Measurements from ENCODE around the gene RSBN1. TPM values are rescaled to one million over a fixed set of nuclear protein-coding genes. Genes with fewer than 3 reads are reported as not detected.
"Not testable (repeated sequence)": the region's sequence is repeated elsewhere in the genome, so short reads cannot be mapped to it uniquely, and the experiment has no call there.

RSBN1 gene
- total and polyA plus RNA-seq, 8 donors, result 3.5 to 13.6 (median 10.1) TPM

GRCh38 chr1:113760102-113761080 is 51.9 kb downstream of the RSBN1 start:
- no peaks in the 10 kb centered on the region for H3K9me3 ChIP-seq
- FAIRE-seq (no peak), DNase-seq (peak in 1 of 6 donors; percentile 14), ATAC-seq (no peak)
- 67 to 70% methylated on average over 23 of the region's 23 CpGs for WGBS, 2 donors
- H3K4me3 ChIP-seq, result peak overlapping the region in 2 of 4 donors; percentile 94 to 98
- no peaks in the 10 kb centered on the region for H3K36me3 ChIP-seq
- TF ChIP-seq CTCF (IDR thresholded peaks at IDR 0.05), result no peak
- peak overlapping the region; percentile 87 to 93 (median 91) for H3K27ac ChIP-seq
- intact Hi-C loops (cut with DNase I), result no loop called here
- H3K27me3 ChIP-seq, result no peaks in the 10 kb centered on the region
- peaks cover 0 to 11% (median 7%) of the 10 kb centered on the region in 3 donors for H3K4me1 ChIP-seq

- WGBS, 2 donors, result 0% methylated on average over 46 to 47 of the region's 47 CpGs
- intact Hi-C loops (cut with DNase I), result no loop called here
Observed at GRCh38 chr1:113759333-113760101, 52.8 kb downstream of the RSBN1 start, which contains the start of gene PHTF1. TSS of gene PHTF1 (minus strand) at chr1:113759486. CDS start at chr1:113758703, 783 bp downstream.

GRCh38 chr1:113758631-113759332 is 53.5 kb downstream of the RSBN1 start:
- peak overlapping the region; percentile 78 to 99 (median 96) for H3K4me3 ChIP-seq
- no peaks in the 10 kb centered on the region for H3K27me3 ChIP-seq
- H3K9me3 ChIP-seq, result no peaks in the 10 kb centered on the region
- FAIRE-seq (no peak), ATAC-seq (peak; percentile 74 to 84 (median 78)), DNase-seq (peak; percentile 67 to 90 (median 78))
- 0% methylated on average over 55 of the region's 55 CpGs for WGBS, 2 donors
- TF ChIP-seq CTCF (IDR thresholded peaks at IDR 0.05), result no peak
- peak overlapping the region; percentile 87 to 93 (median 91) for H3K27ac ChIP-seq
- intact Hi-C loops (cut with DNase I), result no loop called here
- H3K36me3 ChIP-seq, result no peaks in the 10 kb centered on the region
- peaks cover 0 to 11% (median 7%) of the 10 kb centered on the region in 3 donors for H3K4me1 ChIP-seq

More at GRCh38 chr1:113759333-113760101, 52.8 kb downstream of the RSBN1 start, which contains the start of gene PHTF1:
- H3K27ac ChIP-seq, result peak within 1 kb of the TSS; percentile 87 to 93 (median 91)
- H3K9me3 ChIP-seq, result no peaks in the 10 kb centered on the region
- ATAC-seq (peak; percentile 77 to 94 (median 84)), FAIRE-seq (no peak), DNase-seq (peak; percentile 61 to 89 (median 74))
- peak within 1 kb of the TSS; percentile 78 to 99 (median 96) for H3K4me3 ChIP-seq
- no peak for TF ChIP-seq CTCF (IDR thresholded peaks at IDR 0.05)
- H3K27me3 ChIP-seq, result no peaks in the 10 kb centered on the region
- no peaks in the 10 kb centered on the region for H3K36me3 ChIP-seq
- H3K4me1 ChIP-seq, result peaks cover 0 to 11% (median 7%) of the 10 kb centered on the region in 3 donors

GRCh38 chr1:113756461-113756860 is 55.8 kb downstream of the RSBN1 start:
- no peak for TF ChIP-seq CTCF (IDR thresholded peaks at IDR 0.05)
- ATAC-seq, result no peak
- no peak for DNase-seq
- intact Hi-C loops (cut with DNase I), result no loop called here
- Histone ChIP-seq H3K9me3 (no peaks in the 10 kb centered on the region), H3K4me3 (no peak overlapping the region), H3K4me1 (peaks cover 0 to 11% (median 7%) of the 10 kb centered on the region in 3 donors), H3K36me3 (no peaks in the 10 kb centered on the region), H3K27ac (no peak overlapping the region), H3K27me3 (no peaks in the 10 kb centered on the region)
- 87 to 97% methylated on average over 1 of the region's 1 CpG for WGBS, 2 donors
- FAIRE-seq, result no peak

DNA sequence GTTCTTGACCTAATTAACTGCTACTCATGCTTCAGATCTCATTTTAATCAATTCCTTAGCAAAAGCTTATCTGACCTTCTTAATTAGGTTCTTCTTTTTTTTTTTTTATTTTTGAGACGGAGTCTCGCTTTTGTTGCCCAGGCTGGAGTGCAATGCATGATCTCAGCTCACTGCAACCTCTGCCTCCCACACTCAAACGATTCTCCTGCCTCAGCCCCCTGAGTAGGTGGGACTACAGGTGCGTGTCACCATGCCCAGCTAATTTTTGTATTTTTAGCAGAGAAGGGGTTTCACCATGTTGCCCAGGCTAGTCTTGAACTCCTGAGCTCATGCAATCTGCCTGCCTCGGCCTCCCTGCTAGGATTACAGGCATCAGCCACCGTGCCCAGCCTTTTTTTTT is 58.9 kb downstream of the RSBN1 start:
- H3K27ac ChIP-seq; intact Hi-C loops (cut with DNase I); H3K4me3 ChIP-seq; DNase-seq; H3K9me3 ChIP-seq; H3K27me3 ChIP-seq; FAIRE-seq; ATAC-seq; H3K36me3 ChIP-seq: not testable (repeated sequence)
- peaks cover 0 to 11% (median 7%) of the 10 kb centered on the region in 3 donors for H3K4me1 ChIP-seq
- WGBS, 2 donors, result 95 to 97% methylated on average over 6 of the region's 6 CpGs
